Dendritic cell treated with granulocyte-macrophage colony-stimulating factor and Interleukin-4, amounts not matched to agents 40 ng/mL and 50 ng/mL, for 4 days (primary cell): Measurements from ENCODE around the gene CALCOCO2.

Experiments
- H3K27ac Mint-ChIP-seq: one replicate; pipeline ENCODE4 v1.8.0; 2022; ENCODE audit warnings: mild to moderate bottlenecking, mixed read lengths
- H3K27me3 Mint-ChIP-seq: one replicate; pipeline ENCODE4 v1.8.0; 2022; ENCODE audit warnings: mild to moderate bottlenecking, mixed read lengths
- H3K36me3 Mint-ChIP-seq: one replicate; pipeline ENCODE4 v1.8.0; 2022; ENCODE audit warnings: low read depth, mixed read lengths
- H3K4me1 Mint-ChIP-seq: one replicate; pipeline ENCODE4 v1.8.0; 2022; ENCODE audit warnings: low read depth, mixed read lengths
- H3K4me3 Mint-ChIP-seq: one replicate; pipeline ENCODE4 v1.8.0; 2022; ENCODE audit warnings: mild to moderate bottlenecking, moderate library complexity, mixed read lengths
- H3K9me3 Mint-ChIP-seq: one replicate; pipeline ENCODE4 v1.8.0; 2022; ENCODE audit warnings: mixed read lengths
- intact Hi-C: fragments of 100-400 bp; cut with micrococcal nuclease; formaldehyde crosslinking; loops from one replicate; pipeline ENCODE4 v1.15.0; 2022

Gene CALCOCO2

DNA sequence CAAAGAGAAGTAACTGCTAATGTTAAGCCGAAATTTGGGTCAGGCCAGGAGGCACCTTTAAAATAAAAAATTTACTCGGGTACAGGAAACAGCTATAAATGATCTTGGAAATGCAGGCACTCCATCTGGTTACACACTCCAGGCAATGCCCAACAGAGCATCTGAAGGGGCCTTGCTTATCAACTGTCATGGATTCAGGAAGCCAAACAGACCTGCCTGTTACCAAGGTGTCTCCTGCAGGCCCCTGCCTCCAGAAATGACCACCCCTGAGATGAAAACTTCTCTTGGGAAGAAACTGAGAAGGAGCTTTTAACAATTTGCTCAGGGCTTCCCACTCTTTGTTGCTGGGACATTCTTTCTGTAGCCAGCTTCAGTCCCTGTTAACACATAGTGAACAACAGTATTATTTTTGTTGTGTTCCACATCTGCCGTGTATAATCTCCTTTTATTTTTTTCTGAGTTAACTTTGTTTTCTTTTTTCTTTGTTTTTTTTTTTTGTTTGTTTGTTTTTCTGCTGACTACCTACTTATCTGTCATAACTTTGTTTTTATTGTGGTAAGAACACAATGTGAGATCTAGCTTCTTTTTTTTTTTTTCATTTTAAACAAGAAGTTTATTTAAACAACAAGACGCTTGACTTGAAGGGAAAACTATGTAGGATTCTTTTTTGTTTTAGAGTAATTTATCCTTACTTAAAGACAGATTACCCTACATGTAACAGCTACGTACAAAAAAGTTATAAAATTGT is 43.0 kb downstream of the CALCOCO2 start:
- H3K4me3 Mint-ChIP-seq: no peak overlapping the region
- H3K27ac Mint-ChIP-seq: no peak overlapping the region
- intact Hi-C loops: no loop called here
- peaks cover 33% of the 10 kb centered on the region for H3K27me3 Mint-ChIP-seq
- peaks cover 12% of the 10 kb centered on the region for H3K4me1 Mint-ChIP-seq
- H3K36me3 Mint-ChIP-seq: no peaks in the 10 kb centered on the region
- H3K9me3 Mint-ChIP-seq: no peaks in the 10 kb centered on the region

DNA sequence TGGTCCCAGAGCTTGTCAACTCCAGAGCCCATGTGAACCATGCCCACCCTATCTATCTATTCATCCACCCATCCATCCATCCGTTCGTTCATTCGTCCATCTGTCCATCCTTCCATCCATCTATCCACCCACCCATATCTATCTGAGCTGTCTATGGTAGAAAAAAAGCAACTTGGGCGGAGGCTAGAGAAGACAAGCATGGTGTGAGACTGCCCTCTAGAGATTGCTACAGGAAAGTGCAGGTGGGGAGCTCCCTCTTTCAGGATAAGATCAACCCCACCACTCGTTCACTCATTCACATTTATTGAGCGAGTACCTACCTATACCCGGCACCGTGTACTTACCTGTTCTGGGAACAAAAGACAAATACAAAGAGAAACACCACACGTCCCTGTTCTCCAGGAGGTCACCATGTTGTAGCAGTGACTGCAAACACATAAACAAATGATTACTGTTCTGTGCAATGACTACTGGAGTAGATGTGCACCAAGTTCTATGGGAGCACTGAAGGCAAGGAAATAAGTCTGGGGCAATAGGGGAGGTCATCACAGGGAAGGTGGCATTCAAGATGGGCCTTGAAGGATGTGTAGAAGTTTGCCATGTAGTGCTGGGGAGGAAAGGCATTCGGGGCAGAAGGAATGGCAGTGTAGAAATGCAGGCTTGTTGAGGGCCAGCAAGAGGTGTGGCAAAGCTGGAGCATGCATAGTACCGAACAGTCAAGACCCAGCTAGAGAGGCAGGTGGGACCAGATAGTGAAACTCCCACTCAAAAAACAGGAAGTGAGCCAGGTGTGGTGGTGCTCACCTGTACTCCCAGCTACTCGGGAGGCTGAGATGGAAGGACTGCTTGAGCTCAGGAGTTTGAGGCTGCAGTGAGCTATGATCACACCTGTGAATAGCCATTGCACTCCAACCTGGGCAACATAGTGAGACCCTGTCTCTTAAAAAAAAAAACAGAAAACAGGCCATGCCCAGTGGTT is 48.4 kb downstream of the CALCOCO2 start:
- intact Hi-C loops: loop anchor here (1.0 to 2.0 kb wide), 4 partner anchors 65 to 154 kb away; no protein-coding TSS in a partner anchor
- H3K36me3 Mint-ChIP-seq: no peaks in the 10 kb centered on the region
- H3K9me3 Mint-ChIP-seq: no peaks in the 10 kb centered on the region

DNA sequence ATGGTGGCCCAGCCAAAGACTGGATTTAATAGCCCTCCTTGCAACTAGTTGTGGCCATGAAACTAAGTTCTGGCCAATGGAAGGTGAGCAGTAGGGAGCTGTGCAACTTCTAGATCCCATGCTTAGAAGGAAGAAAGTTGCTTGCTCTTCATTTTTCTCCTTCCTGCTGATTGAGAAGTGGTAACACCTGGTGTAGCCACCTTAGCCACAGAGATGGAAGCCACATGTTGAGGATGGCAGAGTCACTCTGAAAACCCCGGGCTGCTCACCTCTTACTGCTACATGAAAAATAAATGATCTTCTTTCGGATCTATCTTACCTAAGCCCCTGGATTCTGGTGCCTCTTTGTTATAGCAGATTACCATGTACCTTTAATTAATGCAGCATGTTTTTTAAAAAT is 51.4 kb downstream of the CALCOCO2 start:
- H3K36me3 Mint-ChIP-seq: no peaks in the 10 kb centered on the region
- H3K4me1 Mint-ChIP-seq: peaks cover 2% of the 10 kb centered on the region
- H3K27me3 Mint-ChIP-seq: peaks cover 22% of the 10 kb centered on the region
- intact Hi-C loops: loop anchor here (5.0 kb wide), 1 partner anchor 205 kb away; no protein-coding TSS in a partner anchor
- no peak overlapping the region for H3K4me3 Mint-ChIP-seq
- no peak overlapping the region for H3K27ac Mint-ChIP-seq
- no peaks in the 10 kb centered on the region for H3K9me3 Mint-ChIP-seq

More for the DNA sequence above, 48.4 kb downstream of the CALCOCO2 start:
- no peak overlapping the region for H3K27ac Mint-ChIP-seq
- peaks cover 30% of the 10 kb centered on the region for H3K27me3 Mint-ChIP-seq
- H3K4me3 Mint-ChIP-seq: no peak overlapping the region
- peaks cover 7% of the 10 kb centered on the region for H3K4me1 Mint-ChIP-seq

DNA sequence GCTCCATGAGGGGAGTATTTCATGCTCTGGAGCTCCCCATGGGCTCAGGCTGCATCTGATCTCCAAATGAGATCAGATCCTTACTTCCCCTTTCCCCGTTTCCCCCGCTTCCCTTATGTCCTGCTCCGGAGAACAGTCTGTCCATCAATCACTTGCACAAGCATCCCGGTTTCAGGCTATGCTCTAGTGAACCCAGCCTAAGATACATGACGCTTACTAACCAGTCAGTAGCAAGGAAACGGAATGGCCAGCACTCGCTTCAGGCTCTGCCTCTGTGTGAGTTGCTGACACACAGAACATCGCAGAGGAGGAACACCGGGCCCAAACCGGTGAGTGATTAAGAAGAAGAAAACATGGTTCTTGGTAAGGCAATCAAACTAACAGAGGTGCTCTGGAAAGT is 52.3 kb downstream of the CALCOCO2 start:
- no peak overlapping the region for H3K27ac Mint-ChIP-seq
- no peaks in the 10 kb centered on the region for H3K9me3 Mint-ChIP-seq
- H3K27me3 Mint-ChIP-seq: peaks cover 19% of the 10 kb centered on the region
- intact Hi-C loops: loop anchor here (5.0 kb wide), 1 partner anchor 206 kb away; no protein-coding TSS in a partner anchor
- no peak overlapping the region for H3K4me3 Mint-ChIP-seq
- H3K36me3 Mint-ChIP-seq: no peaks in the 10 kb centered on the region
- H3K4me1 Mint-ChIP-seq: no peaks in the 10 kb centered on the region

DNA sequence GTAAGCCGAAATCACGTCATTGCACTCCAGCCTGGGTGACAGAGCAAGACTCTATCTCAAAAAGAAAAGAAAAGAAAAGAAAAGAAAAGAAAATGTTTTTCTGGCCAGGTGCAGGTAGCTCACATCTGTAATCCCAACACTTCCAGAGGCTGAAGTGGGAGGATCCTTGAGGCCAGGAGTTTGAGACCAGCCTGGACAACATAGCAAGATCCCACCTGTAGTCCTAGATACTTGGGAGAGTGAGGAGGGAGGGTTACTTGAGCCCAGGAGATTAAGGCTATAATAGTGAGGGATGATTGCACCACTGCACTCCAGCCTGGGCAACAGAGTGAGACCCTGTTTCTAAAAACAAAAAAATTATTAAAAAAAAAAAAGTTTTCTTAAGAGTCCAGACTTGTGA is 59.3 kb downstream of the CALCOCO2 start:
- Mint-ChIP-seq H3K4me1 (peaks cover 18% of the 10 kb centered on the region), H3K9me3 (no peaks in the 10 kb centered on the region), H3K36me3 (peaks cover 25% of the 10 kb centered on the region), H3K27me3 (peaks cover 6% of the 10 kb centered on the region), H3K4me3 (no peak overlapping the region), H3K27ac (no peak overlapping the region)
- intact Hi-C loops: no loop called here

DNA sequence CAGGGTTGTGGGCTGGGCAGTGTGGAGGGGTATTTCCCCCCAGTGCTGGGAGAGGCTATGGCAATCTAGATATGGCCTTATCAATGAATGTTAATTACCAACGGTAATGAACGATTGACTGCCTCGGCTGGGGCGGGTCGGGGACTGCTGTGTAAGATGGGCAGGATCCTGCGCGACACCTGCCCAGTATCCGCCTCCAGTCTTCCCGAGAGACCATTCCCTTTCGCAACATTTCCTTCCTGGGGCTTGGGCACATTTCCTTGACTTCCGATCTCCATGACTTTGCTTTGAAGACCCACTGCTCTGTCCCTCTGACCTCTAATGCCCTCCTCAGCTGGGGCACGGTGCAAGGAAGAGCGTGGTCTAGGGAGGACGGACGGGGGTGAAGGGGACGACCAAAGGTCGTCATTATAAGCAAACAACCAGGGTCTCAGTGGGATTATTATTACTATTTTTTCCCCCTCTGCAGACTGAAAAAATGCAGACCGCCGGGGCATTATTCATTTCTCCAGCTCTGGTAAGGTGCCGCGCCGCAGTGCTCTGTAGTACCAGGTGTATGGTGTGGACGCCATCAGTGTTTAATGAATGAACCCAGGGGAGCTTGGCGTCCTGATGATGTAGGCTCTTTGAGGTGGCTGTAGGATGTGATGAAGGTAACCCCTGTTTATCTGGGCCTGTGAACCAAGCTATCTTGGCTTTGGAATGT is 62.3 kb downstream of the CALCOCO2 start:
- Mint-ChIP-seq H3K27me3 (no peaks in the 10 kb centered on the region), H3K4me1 (peaks cover 18% of the 10 kb centered on the region), H3K4me3 (peak overlapping the region; percentile 97), H3K36me3 (peaks cover 51% of the 10 kb centered on the region), H3K9me3 (no peaks in the 10 kb centered on the region), H3K27ac (peak overlapping the region; percentile 92)
- intact Hi-C loops: loop anchor here (1.0 to 2.0 kb wide), 4 partner anchors 15 to 62 kb away; partner anchors contain the start of genes CALCOCO2, SNF8 and UBE2Z

DNA sequence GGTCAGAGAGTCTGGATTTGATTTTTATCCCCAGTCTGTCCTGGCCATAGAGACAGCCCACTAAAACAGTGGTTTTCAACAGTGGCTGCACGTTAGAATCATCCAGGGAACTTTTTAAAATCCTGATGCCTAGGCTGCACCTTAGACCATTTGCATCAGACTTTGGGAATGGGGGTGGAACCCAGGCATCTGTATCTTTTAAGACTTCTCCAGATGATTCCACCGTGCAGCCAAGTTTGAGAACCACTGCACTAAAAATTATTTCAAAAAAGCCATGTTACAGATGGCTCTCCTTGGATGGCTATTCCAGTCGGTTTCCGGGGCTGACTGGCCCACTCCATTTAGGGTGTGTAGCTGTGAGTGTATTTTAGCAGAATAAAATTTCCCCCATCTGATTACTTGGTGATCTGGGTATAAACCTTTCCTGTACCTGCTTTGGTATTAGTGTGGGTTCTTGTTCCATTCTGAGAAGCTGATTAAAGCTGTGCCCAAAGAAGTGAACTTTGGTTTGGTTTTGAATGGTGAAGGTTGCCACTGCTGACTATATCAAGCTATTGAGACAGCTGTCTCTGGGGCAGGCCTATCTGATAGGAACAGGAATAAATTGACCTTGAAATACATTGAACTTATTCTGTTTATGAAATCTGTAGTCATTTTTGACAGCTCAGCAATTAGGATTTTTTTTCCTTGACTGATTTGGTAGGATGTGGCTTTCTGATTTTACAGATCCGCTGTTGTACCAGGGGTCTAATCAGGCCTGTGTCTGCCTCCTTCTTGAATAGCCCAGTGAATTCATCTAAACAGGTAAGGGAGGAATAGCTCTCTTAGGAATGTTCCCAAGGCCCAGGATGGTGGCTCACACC is 63.0 kb downstream of the CALCOCO2 start:
- Mint-ChIP-seq H3K9me3 (no peaks in the 10 kb centered on the region), H3K27me3 (no peaks in the 10 kb centered on the region), H3K36me3 (peaks cover 57% of the 10 kb centered on the region), H3K4me1 (peaks cover 18% of the 10 kb centered on the region), H3K4me3 (peak overlapping the region; percentile 97), H3K27ac (peak overlapping the region; percentile 92)
- intact Hi-C loops: loop anchor here (2.0 kb wide), 1 partner anchor 63 kb away; the partner anchor contains the start of gene CALCOCO2

DNA sequence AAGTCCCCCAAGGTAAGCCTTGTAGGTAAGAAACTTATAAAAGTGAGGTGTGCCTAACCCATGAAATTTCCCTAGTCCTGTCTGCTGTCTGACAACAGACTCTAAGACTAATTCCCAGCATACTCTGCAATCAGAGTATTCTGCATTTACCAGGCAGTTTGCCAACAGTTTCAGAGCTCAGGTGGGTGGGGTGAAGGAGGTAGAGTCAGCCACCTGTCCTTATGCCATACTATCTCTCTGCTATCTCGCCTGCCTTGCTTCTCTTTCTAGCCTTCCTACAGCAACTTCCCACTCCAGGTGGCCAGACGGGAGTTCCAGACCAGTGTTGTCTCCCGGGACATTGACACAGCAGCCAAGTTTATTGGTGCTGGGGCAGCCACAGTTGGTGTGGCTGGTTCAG is 64.1 kb downstream of the CALCOCO2 start:
- intact Hi-C loops: no loop called here

DNA sequence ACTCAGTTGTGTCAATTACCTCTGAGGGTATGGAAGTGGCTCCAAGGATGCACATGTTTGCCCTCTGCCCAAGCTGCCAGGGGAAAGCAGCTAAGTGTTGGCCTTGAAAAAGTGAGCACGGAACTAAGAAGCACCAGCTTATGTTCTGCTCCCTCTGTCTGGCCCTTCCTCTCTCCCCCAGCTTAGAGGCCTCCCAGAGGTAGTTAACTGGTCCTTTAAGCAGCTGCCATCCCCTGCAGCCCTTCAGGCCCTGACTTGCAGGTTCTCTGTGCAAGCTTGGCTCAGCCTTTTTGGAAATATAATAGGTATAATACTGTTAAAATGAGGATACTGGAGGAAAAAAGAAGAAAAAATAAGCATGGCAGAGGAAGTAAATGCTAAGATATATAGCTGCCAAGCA is 70.4 kb downstream of the CALCOCO2 start:
- H3K27me3 Mint-ChIP-seq: no peaks in the 10 kb centered on the region
- intact Hi-C loops: no loop called here
- no peaks in the 10 kb centered on the region for H3K9me3 Mint-ChIP-seq
- peaks cover 5% of the 10 kb centered on the region for H3K4me1 Mint-ChIP-seq
- H3K36me3 Mint-ChIP-seq: peaks cover 21% of the 10 kb centered on the region
- no peak overlapping the region for H3K4me3 Mint-ChIP-seq
- no peak overlapping the region for H3K27ac Mint-ChIP-seq

More for the DNA sequence above, 64.1 kb downstream of the CALCOCO2 start:
- H3K36me3 Mint-ChIP-seq: peaks cover 57% of the 10 kb centered on the region
- peaks cover 18% of the 10 kb centered on the region for H3K4me1 Mint-ChIP-seq
- no peak overlapping the region for H3K27ac Mint-ChIP-seq
- H3K9me3 Mint-ChIP-seq: no peaks in the 10 kb centered on the region
- H3K27me3 Mint-ChIP-seq: no peaks in the 10 kb centered on the region
- no peak overlapping the region for H3K4me3 Mint-ChIP-seq

DNA sequence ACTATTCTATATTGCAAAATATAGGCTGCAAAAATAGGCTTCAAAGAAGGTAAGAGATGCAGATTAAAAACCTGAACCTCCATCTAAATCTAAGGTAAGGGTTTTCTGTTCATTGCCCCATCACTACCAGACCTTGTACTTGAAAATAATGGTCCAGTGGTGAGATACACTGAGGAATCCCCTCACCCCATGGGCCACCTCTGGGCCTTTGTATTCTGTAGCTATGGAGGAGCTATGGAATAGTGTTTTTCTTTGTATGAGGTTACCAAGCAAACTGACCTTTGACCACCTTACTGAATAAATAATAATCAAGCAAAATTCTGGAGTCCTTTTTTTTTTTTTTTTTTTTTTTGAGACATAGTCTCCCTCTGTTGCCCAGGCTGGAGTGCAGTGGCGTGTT is 72.6 kb downstream of the CALCOCO2 start:
- intact Hi-C loops: no loop called here
- Mint-ChIP-seq H3K4me3 (no peak overlapping the region), H3K9me3 (no peaks in the 10 kb centered on the region), H3K4me1 (peaks cover 15% of the 10 kb centered on the region), H3K27ac (no peak overlapping the region), H3K27me3 (no peaks in the 10 kb centered on the region), H3K36me3 (peaks cover 10% of the 10 kb centered on the region)

DNA sequence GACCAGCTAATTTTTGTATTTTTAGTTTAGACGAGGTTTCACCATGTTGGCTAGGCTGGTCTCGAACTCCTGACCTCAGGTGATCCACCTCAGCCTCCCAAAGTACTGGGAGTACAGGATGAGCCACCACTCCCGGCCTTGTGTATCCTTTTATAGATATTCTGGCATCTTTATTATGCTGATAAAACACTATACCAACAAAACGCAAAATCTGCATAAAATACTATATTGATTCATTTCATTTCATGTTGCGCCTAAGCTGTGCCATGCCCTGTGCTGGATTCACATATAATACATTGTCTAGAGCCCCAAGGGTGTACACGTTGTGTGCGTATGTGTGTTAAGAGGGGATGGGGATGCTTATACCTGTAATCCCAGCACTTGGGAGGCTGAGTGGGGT is 73.6 kb downstream of the CALCOCO2 start:
- Mint-ChIP-seq H3K4me1 (peaks cover 20% of the 10 kb centered on the region), H3K27ac (no peak overlapping the region), H3K27me3 (no peaks in the 10 kb centered on the region), H3K4me3 (no peak overlapping the region), H3K36me3 (peaks cover 16% of the 10 kb centered on the region), H3K9me3 (no peaks in the 10 kb centered on the region)
- intact Hi-C loops: no loop called here

DNA sequence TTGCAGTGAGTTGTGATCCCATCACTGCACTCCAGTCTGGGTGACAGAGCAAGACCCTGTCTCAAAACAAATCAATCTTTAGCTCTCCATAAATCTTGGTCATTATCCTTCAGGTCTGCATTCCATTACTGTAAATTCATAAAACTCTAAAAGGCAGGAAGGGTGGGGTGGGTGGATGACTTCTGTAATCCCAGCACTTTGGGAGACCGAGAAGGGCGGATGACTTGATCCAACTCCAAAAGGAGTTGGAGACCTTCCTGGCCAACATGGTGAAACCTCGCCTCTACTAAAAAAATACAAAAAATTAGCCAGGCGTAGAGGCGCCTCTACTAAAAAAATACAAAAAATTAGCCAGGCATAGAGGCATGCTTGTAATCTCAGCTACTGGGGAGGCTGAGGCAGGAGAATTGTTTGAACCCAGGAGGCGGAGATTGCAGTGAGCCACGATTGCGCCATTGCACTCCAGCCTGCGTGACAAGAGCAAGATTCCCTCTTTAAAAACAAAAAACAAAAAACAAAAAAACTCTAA is 75.2 kb downstream of the CALCOCO2 start:
- intact Hi-C loops: no loop called here
- peak overlapping the region; percentile 30 for H3K27ac Mint-ChIP-seq

More for the DNA sequence above, 75.2 kb downstream of the CALCOCO2 start:
- H3K4me1 Mint-ChIP-seq: peaks cover 36% of the 10 kb centered on the region
- H3K36me3 Mint-ChIP-seq: peaks cover 32% of the 10 kb centered on the region
- H3K9me3 Mint-ChIP-seq: no peaks in the 10 kb centered on the region
- no peak overlapping the region for H3K4me3 Mint-ChIP-seq
- H3K27me3 Mint-ChIP-seq: no peaks in the 10 kb centered on the region
